LoVo (cell line): ENCODE data around the gene PARP8.
"Not testable (repeated sequence)": the region's sequence is repeated elsewhere in the genome, so short reads cannot be mapped to it uniquely, and the experiment has no call there.

Experiments
- DNase-seq: peaks from one replicate; pipeline ENCODE4 v3.0.0-alpha.2; 2016; ENCODE audit warnings: low spot score

Gene PARP8

DNA sequence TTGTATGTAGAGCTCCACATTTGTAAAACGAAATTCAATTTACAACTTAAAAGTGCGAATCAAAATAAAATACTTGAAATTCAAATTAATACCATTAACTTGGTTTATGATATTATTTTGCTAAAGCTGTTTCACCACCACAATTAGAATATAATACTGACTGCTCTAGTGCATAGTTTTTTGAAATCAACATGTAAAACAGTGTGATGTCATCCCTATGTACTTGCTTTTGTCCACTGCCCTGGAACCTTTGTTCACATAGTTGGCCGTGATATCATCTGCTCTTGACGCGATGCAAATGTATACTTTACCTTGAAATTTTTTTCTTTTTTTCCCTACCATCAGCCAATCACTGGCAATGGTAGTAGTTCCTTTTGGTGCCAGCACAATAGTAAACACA is 125.4 kb downstream of the PARP8 start:
- no peak for DNase-seq

DNA sequence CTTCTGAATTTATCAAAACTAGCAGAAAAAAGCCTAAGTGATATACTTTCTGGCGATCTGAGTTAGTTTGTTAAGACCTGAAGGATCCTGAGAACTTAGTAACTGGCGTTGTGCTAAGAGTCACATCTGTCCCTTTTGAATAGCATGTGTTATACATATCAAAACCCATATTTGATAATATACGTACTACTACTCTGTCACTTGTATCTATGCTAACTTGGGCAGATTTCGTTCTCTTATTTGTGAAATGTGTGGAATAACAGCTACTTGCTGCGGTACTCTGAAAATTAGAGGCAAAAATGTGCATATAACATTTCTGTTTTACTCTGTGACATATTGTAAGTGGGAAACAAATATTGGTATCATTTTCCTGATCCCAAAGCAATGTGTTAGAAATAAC is 126.4 kb downstream of the PARP8 start:
- no peak for DNase-seq

DNA sequence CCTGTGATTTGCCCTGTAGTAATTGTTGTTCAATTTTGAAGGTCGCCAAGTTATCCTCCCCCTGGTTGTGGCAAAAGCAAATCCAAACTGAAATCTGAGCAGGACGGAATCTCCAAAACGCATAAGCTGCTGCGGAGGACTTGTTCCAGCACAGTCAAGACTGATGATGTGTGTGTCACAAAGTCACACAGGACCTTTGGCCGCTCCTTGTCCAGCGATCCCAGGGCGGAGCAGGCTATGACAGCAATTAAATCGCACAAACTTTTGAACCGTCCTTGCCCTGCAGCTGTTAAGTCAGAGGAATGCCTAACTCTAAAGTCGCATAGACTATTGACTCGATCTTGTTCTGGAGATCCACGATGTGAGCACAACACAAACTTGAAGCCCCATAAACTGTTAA is 128.4 kb downstream of the PARP8 start:
- no peak for DNase-seq

- DNase-seq, result no peak
Observed at GRCh38 chr5:50798002-50798401, 131.6 kb downstream of the PARP8 start.

DNA sequence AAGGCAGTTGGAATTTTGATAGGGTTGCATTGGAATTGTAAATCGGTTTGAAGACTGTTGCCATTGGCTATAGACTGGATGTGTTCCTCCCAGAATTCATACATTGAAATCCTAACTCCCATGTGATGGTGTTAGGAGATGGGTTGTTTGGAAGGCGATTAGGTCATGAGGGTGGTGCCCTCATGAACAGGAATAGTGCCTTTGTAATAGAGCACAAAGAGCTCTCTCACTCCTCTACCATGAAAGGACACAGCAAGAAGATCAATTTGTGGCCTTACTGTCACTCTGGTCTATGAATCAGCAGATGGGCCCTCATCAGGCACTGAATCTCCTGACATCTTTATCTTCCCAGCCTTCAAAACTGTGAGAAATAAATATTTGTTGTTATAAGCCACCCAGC is 133.2 kb downstream of the PARP8 start:
- DNase-seq, result no peak

- DNase-seq, result no peak
Observed at GRCh38 chr5:50800410-50800809, 134.0 kb downstream of the PARP8 start.

GRCh38 chr5:50807661-50808060 is 141.2 kb downstream of the PARP8 start:
- DNase-seq, result no peak

GRCh38 chr5:50808406-50808805 is 142.0 kb downstream of the PARP8 start:
- no peak for DNase-seq

DNA sequence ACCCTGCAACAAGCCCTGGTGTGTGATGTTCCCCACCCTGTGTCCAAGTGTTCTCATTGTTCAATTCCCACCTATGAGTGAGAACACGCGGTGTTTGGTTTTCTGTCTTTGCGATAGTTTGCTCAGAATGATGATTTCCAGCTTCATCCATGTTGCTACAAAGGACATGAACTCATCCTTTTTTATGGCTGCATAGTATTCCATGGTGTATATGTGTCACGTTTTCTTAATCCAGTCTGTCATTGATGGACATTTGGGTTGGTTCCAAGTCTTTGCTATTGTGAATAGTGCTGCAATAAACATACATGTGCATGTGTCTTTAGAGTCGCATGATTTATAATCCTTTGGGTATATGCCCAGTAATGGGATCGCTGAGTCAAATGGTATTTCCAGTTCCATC is 145.3 kb downstream of the PARP8 start:
- not testable (repeated sequence) for DNase-seq

DNA sequence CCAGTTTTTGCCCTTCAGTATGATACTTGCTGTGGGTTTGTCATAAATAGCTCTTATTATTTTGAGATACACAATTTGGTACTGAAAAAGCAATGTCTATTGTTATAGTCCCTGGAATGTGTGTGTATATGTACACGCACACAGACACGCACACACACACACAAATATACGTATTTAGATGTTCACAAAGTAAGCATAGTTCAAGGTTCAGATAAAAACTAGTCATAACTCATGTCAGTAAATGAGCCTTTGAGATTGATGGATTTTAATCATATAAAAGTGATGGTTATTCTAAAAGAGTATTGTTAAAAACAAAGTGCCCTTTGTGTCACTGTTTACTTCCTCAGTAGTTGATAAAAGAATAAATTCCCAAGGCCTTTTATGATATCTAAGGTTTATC is 147.3 kb downstream of the PARP8 start:
- DNase-seq, result no peak

- DNase-seq, result no peak
Observed at GRCh38 chr5:50814556-50814955, 148.1 kb downstream of the PARP8 start.

- DNase-seq, result no peak
Observed at GRCh38 chr5:50822046-50822445, 155.6 kb downstream of the PARP8 start.

GRCh38 chr5:50822761-50823160 is 156.3 kb downstream of the PARP8 start:
- DNase-seq, result no peak

DNA sequence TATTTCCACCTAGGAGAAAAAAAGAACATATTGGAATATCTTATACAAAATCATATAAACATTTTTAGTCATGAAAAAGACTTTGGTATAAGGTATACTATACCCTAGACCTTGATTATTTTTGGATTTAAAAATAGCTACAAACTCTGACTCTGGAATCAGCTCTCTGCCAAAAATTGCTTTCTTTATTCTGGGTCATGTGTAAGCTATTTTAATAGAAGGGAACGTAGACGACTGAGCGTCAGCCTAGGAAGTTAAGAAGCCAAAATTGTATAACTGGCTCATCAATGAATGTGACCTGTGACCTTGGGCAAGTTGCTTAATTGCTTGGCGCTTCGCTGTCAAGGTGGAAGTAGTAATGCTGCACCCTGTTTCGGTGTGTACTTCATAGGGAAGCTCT is 157.1 kb downstream of the PARP8 start:
- DNase-seq, result no peak

GRCh38 chr5:50824109-50824508 is 157.7 kb downstream of the PARP8 start:
- DNase-seq, result no peak

GRCh38 chr5:50827516-50828247 is 161.2 kb downstream of the PARP8 start:
- DNase-seq, result no peak

DNA sequence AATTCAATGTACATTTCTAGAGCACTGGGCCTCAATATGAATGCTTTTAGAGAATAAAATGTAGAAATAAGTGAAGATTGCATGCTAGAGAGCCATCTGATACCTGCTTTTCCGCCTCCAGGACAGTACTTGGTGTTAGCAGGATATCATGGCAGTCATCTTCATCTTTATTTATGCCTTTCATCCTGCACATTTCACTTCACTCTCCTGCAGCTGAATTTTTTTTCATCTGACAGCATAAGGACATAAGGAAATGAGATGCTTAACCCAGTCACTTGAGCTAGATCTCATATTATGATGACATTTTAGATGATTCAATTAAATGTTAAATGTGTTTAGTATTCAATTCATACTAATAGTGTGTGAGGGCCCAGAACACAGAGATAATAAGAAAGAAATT is 162.6 kb downstream of the PARP8 start:
- DNase-seq, result no peak

- no peak for DNase-seq
Observed at GRCh38 chr5:50832657-50833284, 166.3 kb downstream of the PARP8 start.

DNA sequence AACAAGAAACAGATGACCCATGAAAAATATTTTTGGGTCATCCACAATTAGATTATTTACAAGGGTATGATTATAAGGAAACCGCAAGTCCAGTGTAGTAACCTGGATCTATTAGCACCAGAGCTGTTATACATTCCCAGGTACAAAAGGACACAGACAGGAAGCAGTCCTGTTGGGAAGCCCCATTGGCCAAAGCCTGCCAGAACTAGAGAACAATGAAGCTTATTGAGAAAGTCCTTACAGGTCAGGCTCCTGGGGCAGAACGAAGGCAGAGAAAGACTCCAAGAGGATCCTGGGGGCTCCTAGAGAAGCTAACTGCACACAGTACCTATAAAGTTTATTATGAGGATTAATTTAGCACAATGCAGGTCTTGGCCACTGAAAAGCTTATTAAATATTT is 169.9 kb downstream of the PARP8 start:
- DNase-seq, result no peak

GRCh38 chr5:50839472-50839871 is 173.0 kb downstream of the PARP8 start:
- no peak for DNase-seq

DNA sequence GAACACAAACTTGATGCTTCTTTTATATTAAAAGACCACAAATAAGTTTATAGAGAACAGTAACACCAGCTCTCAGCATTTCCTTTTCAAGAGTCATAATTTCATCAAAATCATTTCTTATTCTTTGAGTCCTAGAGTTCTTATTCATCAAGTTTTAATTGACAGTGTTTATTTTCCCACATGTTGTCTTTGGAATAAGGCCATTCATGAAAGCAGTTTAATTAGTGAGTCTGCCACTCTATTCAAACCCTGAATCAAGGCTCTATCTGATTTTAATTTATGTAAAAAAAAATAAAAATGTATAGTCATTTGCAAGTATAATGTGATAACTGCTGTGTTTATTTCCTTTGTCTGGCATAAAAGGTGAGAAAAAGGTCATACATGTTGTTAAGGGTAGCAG is 176.7 kb downstream of the PARP8 start:
- DNase-seq, result no peak

DNA sequence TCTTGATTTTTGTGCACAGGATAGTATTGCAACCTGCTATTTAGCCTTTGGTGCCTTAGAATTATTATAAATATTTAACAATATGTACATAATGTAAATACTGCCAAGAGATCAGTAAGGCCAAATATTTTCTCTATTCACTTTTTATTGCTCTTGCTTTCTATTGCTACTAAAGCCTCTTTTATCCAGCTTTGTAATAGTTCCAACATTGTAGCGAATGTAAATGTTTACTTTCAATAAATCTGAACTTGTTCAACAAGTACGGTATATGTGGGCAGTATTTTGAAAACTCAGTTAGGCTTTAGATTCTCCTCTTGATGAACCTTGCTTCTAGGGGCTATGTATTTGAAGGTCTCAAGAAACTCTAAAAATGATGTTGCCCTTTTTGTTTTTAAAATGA is 179.8 kb downstream of the PARP8 start:
- no peak for DNase-seq

- peak; percentile 2 for DNase-seq
Observed at GRCh38 chr5:50849554-50849953, 183.1 kb downstream of the PARP8 start.

DNA sequence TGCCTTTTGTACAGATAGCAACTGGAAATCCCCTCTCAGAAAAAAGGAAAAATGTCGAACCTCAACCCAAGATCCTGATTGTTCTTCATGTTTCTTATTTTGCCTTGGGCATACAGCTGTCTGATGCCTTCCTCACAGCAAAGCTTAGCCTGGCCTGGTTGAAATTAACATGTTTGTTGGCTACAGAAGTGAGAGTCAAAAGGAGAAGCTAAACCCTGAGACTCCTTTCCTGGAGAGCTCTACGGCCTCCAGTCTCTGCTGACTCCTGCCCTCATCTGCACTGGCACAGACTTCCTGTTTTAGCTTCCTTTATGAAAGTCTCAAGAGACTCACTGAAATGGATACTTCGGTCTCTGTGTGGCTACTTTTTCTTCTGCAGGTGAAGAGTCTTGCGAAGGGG is 186.7 kb downstream of the PARP8 start:
- DNase-seq, result no peak
